Mesenchymal stem cell (in vitro differentiated cells and primary cell): Measurements from ENCODE around the gene CUBN.

Source experiments
- DNase-seq: peaks from one replicate; pipeline ENCODE4 v3.0.0-alpha.2; 2013
- H2AFZ ChIP-seq: one replicate; pipeline ENCODE4 v1.6.1; 2013; ENCODE audit warnings: low read depth, mild to moderate bottlenecking, control low read depth, inconsistent platforms, low read length, moderate library complexity
- H2AK5ac ChIP-seq: 2 replicates; pipeline ENCODE4 v1.6.1; 2013; ENCODE audit warnings: low read length, moderate library complexity, mild to moderate bottlenecking, inconsistent platforms; ENCODE audit not compliant: severe bottlenecking
- H2BK120ac ChIP-seq: one replicate; pipeline ENCODE4 v1.6.1; 2013; ENCODE audit warnings: low read depth, mild to moderate bottlenecking, inconsistent platforms, low read length, moderate library complexity
- H2BK12ac ChIP-seq, 2 experiments: one replicate each; pipeline ENCODE4 v1.6.1; 2013; ENCODE audit warnings: inconsistent platforms in 2 of 2, low read length in 2 of 2, mild to moderate bottlenecking in 2 of 2, moderate library complexity in 2 of 2, control low read depth in 1 of 2
- H2BK15ac ChIP-seq: one replicate; pipeline ENCODE4 v1.6.1; 2013; ENCODE audit warnings: mild to moderate bottlenecking, low read depth, inconsistent platforms; ENCODE audit not compliant: poor library complexity, severe bottlenecking
- H2BK5ac ChIP-seq: 2 replicates; pipeline ENCODE4 v1.6.1; 2013; ENCODE audit warnings: low read depth, mild to moderate bottlenecking, low read length, control low read depth, inconsistent platforms; ENCODE audit not compliant: poor library complexity, severe bottlenecking
- H3K14ac ChIP-seq, 2 experiments: one replicate each; pipeline ENCODE4 v1.6.1; 2013; ENCODE audit warnings: inconsistent platforms in 2 of 2, low read length in 2 of 2, control low read depth in 1 of 2, mild to moderate bottlenecking in 1 of 2, moderate library complexity in 1 of 2
- H3K18ac ChIP-seq, 2 experiments: one replicate each; pipeline ENCODE4 v1.6.1; 2013; ENCODE audit warnings: inconsistent platforms in 2 of 2, low read length in 2 of 2, control low read depth in 1 of 2, low read depth in 1 of 2, mild to moderate bottlenecking in 1 of 2
- H3K23ac ChIP-seq, 2 experiments: one replicate each; pipeline ENCODE4 v1.6.1; 2013; ENCODE audit warnings: inconsistent platforms in 2 of 2, low read length in 2 of 2, mild to moderate bottlenecking in 2 of 2, moderate library complexity in 2 of 2, control low read depth in 1 of 2
- H3K27ac ChIP-seq: 2 replicates; pipeline ENCODE4 v1.5.1; 2013; ENCODE audit warnings: mild to moderate bottlenecking, moderate library complexity, low read length, control low read depth, inconsistent platforms; ENCODE audit not compliant: poor library complexity, severe bottlenecking
- H3K27me3 ChIP-seq, 2 experiments: 2 replicates each; pipeline versions ENCODE4 v1.6.1 to v1.7.0; 2013; ENCODE audit warnings: low read length in 2 of 2, mild to moderate bottlenecking in 2 of 2, moderate library complexity in 2 of 2, control low read depth in 1 of 2, inconsistent platforms in 1 of 2; ENCODE audit not compliant: control insufficient read depth in 1 of 2, insufficient read depth in 1 of 2
- H3K36me3 ChIP-seq, 2 experiments: 2 replicates each; pipeline versions ENCODE4 v1.6.1 to v1.7.0; 2013; ENCODE audit warnings: low read length in 2 of 2, control low read depth in 1 of 2, inconsistent platforms in 1 of 2, low read depth in 1 of 2, mild to moderate bottlenecking in 1 of 2; ENCODE audit not compliant: insufficient read depth in 2 of 2, control insufficient read depth in 1 of 2
- H3K4ac ChIP-seq, 2 experiments: one replicate each; pipeline ENCODE4 v1.6.1; 2013; ENCODE audit warnings: inconsistent platforms in 2 of 2, low read length in 2 of 2, mild to moderate bottlenecking in 2 of 2, moderate library complexity in 2 of 2, control low read depth in 1 of 2, low read depth in 1 of 2
- H3K4me1 ChIP-seq: 2 replicates; pipeline ENCODE4 v1.6.1; 2013; ENCODE audit warnings: low read depth, low read length, control low read depth; ENCODE audit not compliant: control insufficient read depth, insufficient read depth
- H3K4me2 ChIP-seq: 2 replicates; pipeline ENCODE4 v1.6.1; 2013; ENCODE audit warnings: low read length, mild to moderate bottlenecking, inconsistent platforms; ENCODE audit not compliant: poor library complexity, severe bottlenecking
- H3K4me3 ChIP-seq, 2 experiments: 2 replicates each; pipeline versions ENCODE4 v1.5.1 to v1.7.0; 2013; ENCODE audit warnings: low read length in 2 of 2, mild to moderate bottlenecking in 2 of 2, control low read depth in 1 of 2, low read depth in 1 of 2; ENCODE audit not compliant: insufficient read depth in 1 of 2
- H3K79me1 ChIP-seq: replicated peaks from 2 replicates; pipeline ENCODE4 v1.6.1; 2013; ENCODE audit warnings: mild to moderate bottlenecking, control low read depth, low read length, inconsistent platforms; ENCODE audit not compliant: poor library complexity, severe bottlenecking
- H3K9ac ChIP-seq: 2 replicates; pipeline ENCODE4 v1.7.0; 2013; ENCODE audit warnings: mild to moderate bottlenecking, low read length, moderate library complexity
- H3K9me3 ChIP-seq: 2 replicates; pipeline ENCODE4 v1.7.0; 2013; ENCODE audit warnings: mild to moderate bottlenecking, low read length; ENCODE audit not compliant: control insufficient read depth
- H4K8ac ChIP-seq: one replicate; pipeline ENCODE4 v1.6.1; 2013; ENCODE audit warnings: inconsistent platforms, mild to moderate bottlenecking, low read length, moderate library complexity
- H4K91ac ChIP-seq: one replicate; pipeline ENCODE4 v1.6.1; 2013; ENCODE audit warnings: mild to moderate bottlenecking, low read length, inconsistent platforms
- WGBS: methylation state at CpG from one replicate; pipeline ENCODE4 v1.1.7; 2013; ENCODE audit warnings: mixed read lengths; 5-methylcytosine and 5-hydroxymethylcytosine counted together

Gene CUBN

GRCh38 chr10:16798571-16798970, 331.0 kb downstream of the CUBN start:
- 97% methylated on average over 5 of the region's 5 CpGs for WGBS
- H2AFZ ChIP-seq = no peak overlapping the region

DNA sequence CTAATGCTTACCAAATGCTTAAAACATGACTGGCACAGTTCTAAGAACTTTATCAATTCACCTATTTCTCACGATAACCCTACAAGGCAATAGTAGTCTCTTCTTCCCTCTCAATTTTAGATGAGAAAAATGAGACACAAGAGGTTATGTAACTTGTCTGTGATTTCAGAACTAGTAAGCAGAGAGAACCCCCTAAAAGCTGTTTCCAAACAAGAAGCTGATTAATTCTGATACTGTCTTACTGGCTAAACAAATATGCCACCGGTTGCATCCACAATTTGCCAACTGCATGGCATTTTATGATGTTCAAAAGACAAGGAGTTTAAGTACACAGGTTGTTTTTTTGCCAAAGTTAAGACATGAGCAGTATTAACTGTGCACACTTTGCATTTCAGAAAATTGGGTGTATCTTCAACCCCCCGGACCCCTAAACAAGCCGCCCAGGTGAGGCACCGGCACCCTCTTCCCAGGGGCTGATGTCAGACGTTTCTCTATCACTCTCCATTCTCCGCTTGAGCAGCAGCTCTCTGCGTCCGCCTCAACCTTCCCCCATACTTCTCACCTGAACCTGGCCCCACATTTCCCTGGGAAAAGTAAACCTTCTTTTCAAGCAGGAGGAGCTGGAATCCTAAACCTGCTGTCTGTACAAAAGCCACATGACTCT, 334.1 kb downstream of the CUBN start:
- H2BK120ac ChIP-seq = no peak overlapping the region
- no peak overlapping the region for H3K4me2 ChIP-seq
- H4K8ac ChIP-seq = no peak overlapping the region
- no peak overlapping the region for H3K18ac ChIP-seq
- DNase-seq = no peak
- no peak overlapping the region for H3K9ac ChIP-seq
- H3K4ac ChIP-seq = no peak overlapping the region
- H3K4me1 ChIP-seq = no peaks in the 10 kb centered on the region
- no peak overlapping the region for H4K91ac ChIP-seq
- peaks cover 0 to 20% of the 10 kb centered on the region in 2 experiments for H3K36me3 ChIP-seq
- H3K79me1 ChIP-seq = peaks cover 34% of the 10 kb centered on the region
- no peak overlapping the region for H2BK15ac ChIP-seq
- no peak overlapping the region for H2AK5ac ChIP-seq
- no peak overlapping the region for H3K27ac ChIP-seq
- WGBS = 91% methylated on average over 9 of the region's 9 CpGs
- no peak overlapping the region for H3K23ac ChIP-seq
- no peak overlapping the region for H2AFZ ChIP-seq
- H2BK5ac ChIP-seq = no peak overlapping the region
- H3K14ac ChIP-seq = no peak overlapping the region
- H3K27me3 ChIP-seq = no peaks in the 10 kb centered on the region
- no peak overlapping the region for H3K4me3 ChIP-seq
- no peak overlapping the region for H2BK12ac ChIP-seq
- H3K9me3 ChIP-seq = no peaks in the 10 kb centered on the region

More at GRCh38 chr10:16798571-16798970, 331.0 kb downstream of the CUBN start:
- Histone ChIP-seq H2AK5ac (no peak overlapping the region), H2BK12ac (no peak overlapping the region), H2BK5ac (no peak overlapping the region), H3K18ac (no peak overlapping the region), H3K23ac (no peak overlapping the region), H3K4ac (no peak overlapping the region), H3K36me3 (peaks cover 0 to 5% of the 10 kb centered on the region in 2 experiments), H2BK120ac (no peak overlapping the region), H3K4me3 (no peak overlapping the region), H3K27ac (no peak overlapping the region), H3K9ac (no peak overlapping the region), H4K8ac (no peak overlapping the region), H3K4me2 (no peak overlapping the region), H3K79me1 (peaks cover 31% of the 10 kb centered on the region), H3K9me3 (no peaks in the 10 kb centered on the region), H2BK15ac (no peak overlapping the region), H4K91ac (no peak overlapping the region), H3K4me1 (no peaks in the 10 kb centered on the region), H3K27me3 (no peaks in the 10 kb centered on the region), H3K14ac (no peak overlapping the region)
- DNase-seq = no peak

DNA sequence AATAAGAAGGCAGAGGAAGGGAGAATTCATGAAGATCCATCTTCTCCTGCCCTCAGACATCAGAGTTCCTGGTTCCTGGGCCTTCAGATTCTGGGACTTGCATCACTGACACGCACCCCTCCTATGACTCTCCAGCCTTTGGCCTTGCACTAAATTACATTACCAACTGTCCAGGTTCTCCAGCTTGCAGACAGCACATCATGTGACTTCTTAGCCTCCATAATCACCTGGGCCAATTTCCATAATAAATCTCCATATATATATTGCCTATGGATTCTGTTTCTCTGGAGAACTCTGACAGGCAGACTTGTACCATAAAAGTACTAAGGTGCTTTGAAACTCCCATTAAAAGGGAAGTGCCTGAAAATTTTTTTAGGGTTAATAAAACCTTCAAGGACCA, 335.6 kb downstream of the CUBN start:
- no peak for DNase-seq
- H2BK120ac ChIP-seq = no peak overlapping the region
- no peak overlapping the region for H3K18ac ChIP-seq
- no peaks in the 10 kb centered on the region for H3K27me3 ChIP-seq
- no peak overlapping the region for H3K4me2 ChIP-seq
- no peak overlapping the region for H4K91ac ChIP-seq
- H3K4me1 ChIP-seq = peaks cover 3% of the 10 kb centered on the region
- H3K36me3 ChIP-seq = peaks cover 0 to 24% of the 10 kb centered on the region in 2 experiments
- peaks cover 34% of the 10 kb centered on the region for H3K79me1 ChIP-seq
- no peak overlapping the region for H2BK15ac ChIP-seq
- H2BK5ac ChIP-seq = no peak overlapping the region
- H3K23ac ChIP-seq = no peak overlapping the region
- no peak overlapping the region for H3K14ac ChIP-seq
- no peaks in the 10 kb centered on the region for H3K9me3 ChIP-seq
- no peak overlapping the region for H2BK12ac ChIP-seq
- H2AK5ac ChIP-seq = no peak overlapping the region
- no peak overlapping the region for H3K9ac ChIP-seq
- no peak overlapping the region for H2AFZ ChIP-seq
- no peak overlapping the region for H3K27ac ChIP-seq
- H3K4ac ChIP-seq = no peak overlapping the region
- 100% methylated on average over 1 of the region's 1 CpG for WGBS
- H3K4me3 ChIP-seq = no peak overlapping the region
- no peak overlapping the region for H4K8ac ChIP-seq

GRCh38 chr10:16792675-16793074, 336.9 kb downstream of the CUBN start:
- Histone ChIP-seq H3K9ac (no peak overlapping the region), H3K4me1 (peaks cover 3% of the 10 kb centered on the region), H3K23ac (no peak overlapping the region), H3K9me3 (no peaks in the 10 kb centered on the region), H2BK12ac (no peak overlapping the region), H3K4ac (no peak overlapping the region), H3K4me2 (no peak overlapping the region), H3K79me1 (peaks cover 41% of the 10 kb centered on the region), H3K18ac (no peak overlapping the region), H4K8ac (no peak overlapping the region), H3K27ac (no peak overlapping the region), H2BK5ac (no peak overlapping the region), H4K91ac (no peak overlapping the region), H2AK5ac (no peak overlapping the region), H2BK120ac (no peak overlapping the region), H3K36me3 (peaks cover 0 to 26% of the 10 kb centered on the region in 2 experiments), H2AFZ (no peak overlapping the region), H2BK15ac (no peak overlapping the region), H3K14ac (no peak overlapping the region), H3K27me3 (no peaks in the 10 kb centered on the region), H3K4me3 (no peak overlapping the region)
- DNase-seq = peak; percentile 12
- 88% methylated on average over 5 of the region's 8 CpGs for WGBS
